Measurements from ENCODE around the gene NRF1. TPM values are rescaled to one million over a fixed set of nuclear protein-coding genes. Genes with fewer than 3 reads are reported as not detected.
A peak's percentile ranks its signal among the peaks of the same experiment; 100 is the strongest.

NRF1 gene
- total and polyA plus RNA-seq, 4 experiments from 2014 or later: 22.8 to 40.0 (median 30.8) TPM

- Histone ChIP-seq H3K4me3 (ENCODE audit: low read length in 2 of 2) (no peak overlapping the region), H3K27ac (ENCODE audit: low read depth, low read length) (no peak overlapping the region), H3K27me3 (ENCODE audit: insufficient read depth, low read length) (no peaks in the 10 kb centered on the region), H3K4me1 (ENCODE audit: insufficient read depth, low read length) (no peaks in the 10 kb centered on the region), H3K9me3 (ENCODE audit: control insufficient read depth in 1 of 2, low read length in 2 of 2) (no peaks in the 10 kb centered on the region), H3K36me3 (ENCODE audit: insufficient read depth, low read length) (no peaks in the 10 kb centered on the region)
- intact Hi-C loops (cut with micrococcal nuclease): loop anchor here (2.0 kb wide), 1 partner anchor 278 kb away; no protein-coding TSS in a partner anchor
- no peaks in the 10 kb centered on the region for H3K27me3 Mint-ChIP-seq
- POLR2A ChIA-PET (ENCODE audit: partially characterized antibody): no interaction called here
- DNase-seq: peak in 1 of 5 donors; percentile 16
- CTCF ChIA-PET (ENCODE audit: partially characterized antibody): interaction anchor here (0.7 to 1.1 kb wide), 2 partner anchors 180 to 268 kb away, joined by 3 to 4 read pairs; no protein-coding TSS in a partner anchor
- H3K9me3 Mint-ChIP-seq: peaks cover 0 to 2% (median 0%) of the 10 kb centered on the region in 8 donors
- no peak overlapping the region for H3K27ac Mint-ChIP-seq
- H3K36me3 Mint-ChIP-seq: peaks cover 11 to 18% of the 10 kb centered on the region in 2 donors
- no peak overlapping the region for H3K4me3 Mint-ChIP-seq
- peaks cover 19 to 33% (median 20%) of the 10 kb centered on the region in 4 donors for H3K4me1 Mint-ChIP-seq
These were observed 33.2 kb downstream of the NRF1 start for GRCh38 chr7:129644634-129645230.

GRCh38 chr7:129646369-129647021 lies 35.0 kb downstream of the NRF1 start:
- CTCF ChIA-PET (ENCODE audit: partially characterized antibody): interaction anchor here (0.6 to 2.4 kb wide), 5 partner anchors 9 to 278 kb away, joined by 3 to 12 read pairs (median 6); no protein-coding TSS in a partner anchor
- peaks cover 20 to 35% (median 22%) of the 10 kb centered on the region in 4 donors for H3K4me1 Mint-ChIP-seq

GRCh38 chr7:129649128-129649690 lies 37.7 kb downstream of the NRF1 start:
- no peaks in the 10 kb centered on the region for H3K27me3 ChIP-seq (ENCODE audit: insufficient read depth, low read length)
- H3K36me3 ChIP-seq (ENCODE audit: insufficient read depth, low read length): no peaks in the 10 kb centered on the region
- Mint-ChIP-seq H3K27ac (peak overlapping the region in 1 of 7 donors; percentile 5), H3K27me3 (no peaks in the 10 kb centered on the region), H3K9me3 (no peaks in the 10 kb centered on the region), H3K36me3 (peaks cover 21 to 22% of the 10 kb centered on the region in 2 donors), H3K4me1 (peaks cover 20 to 38% (median 30%) of the 10 kb centered on the region in 4 donors), H3K4me3 (no peak overlapping the region)
- no peak overlapping the region for H3K4me3 ChIP-seq (ENCODE audit: low read length in 2 of 2)
- intact Hi-C loops (cut with micrococcal nuclease): no loop called here
- CTCF ChIA-PET (ENCODE audit: partially characterized antibody): interaction anchor here (1.0 kb wide), 1 partner anchor 11 kb away, joined by 3 read pairs; no protein-coding TSS in a partner anchor
- POLR2A ChIA-PET (ENCODE audit: partially characterized antibody): interaction anchor here (0.7 kb wide), 1 partner anchor 810 kb away, joined by 3 read pairs; no protein-coding TSS in a partner anchor
- no peaks in the 10 kb centered on the region for H3K4me1 ChIP-seq (ENCODE audit: insufficient read depth, low read length)
- no peaks in the 10 kb centered on the region for H3K9me3 ChIP-seq (ENCODE audit: control insufficient read depth in 1 of 2, low read length in 2 of 2)
- no peak for DNase-seq
- no peak overlapping the region for H3K27ac ChIP-seq (ENCODE audit: low read depth, low read length)

More at GRCh38 chr7:129646369-129647021, 35.0 kb downstream of the NRF1 start:
- no peaks in the 10 kb centered on the region for H3K36me3 ChIP-seq (ENCODE audit: insufficient read depth, low read length)
- no peak overlapping the region for H3K4me3 ChIP-seq (ENCODE audit: low read length in 2 of 2)
- H3K27me3 ChIP-seq (ENCODE audit: insufficient read depth, low read length): no peaks in the 10 kb centered on the region
- no peak for DNase-seq
- Mint-ChIP-seq H3K27ac (no peak overlapping the region), H3K27me3 (no peaks in the 10 kb centered on the region), H3K9me3 (no peaks in the 10 kb centered on the region), H3K4me3 (no peak overlapping the region), H3K36me3 (peaks cover 11 to 20% of the 10 kb centered on the region in 2 donors)
- no peaks in the 10 kb centered on the region for H3K9me3 ChIP-seq (ENCODE audit: control insufficient read depth in 1 of 2, low read length in 2 of 2)
- no peaks in the 10 kb centered on the region for H3K4me1 ChIP-seq (ENCODE audit: insufficient read depth, low read length)
- intact Hi-C loops (cut with micrococcal nuclease): no loop called here
- POLR2A ChIA-PET (ENCODE audit: partially characterized antibody): interaction anchor here (1.1 kb wide), 1 partner anchor 35 kb away, joined by 3 read pairs; the partner anchor contains the start of gene NRF1
- H3K27ac ChIP-seq (ENCODE audit: low read depth, low read length): no peak overlapping the region

GRCh38 chr7:129650056-129650758 lies 38.7 kb downstream of the NRF1 start:
- no peaks in the 10 kb centered on the region for H3K4me1 ChIP-seq (ENCODE audit: insufficient read depth, low read length)
- H3K4me1 Mint-ChIP-seq: peaks cover 26 to 45% (median 38%) of the 10 kb centered on the region in 4 donors
- ChIA-PET POLR2A (ENCODE audit: partially characterized antibody) (no interaction called here), CTCF (ENCODE audit: partially characterized antibody) (interaction anchor here (0.7 to 0.8 kb wide), 2 partner anchors 9 to 178 kb away, joined by 3 read pairs; no protein-coding TSS in a partner anchor)
- no peaks in the 10 kb centered on the region for H3K27me3 Mint-ChIP-seq
- H3K4me3 Mint-ChIP-seq: no peak overlapping the region
- H3K4me3 ChIP-seq (ENCODE audit: low read length in 2 of 2): no peak overlapping the region
- peaks cover 22 to 25% of the 10 kb centered on the region in 2 donors for H3K36me3 Mint-ChIP-seq
- H3K27me3 ChIP-seq (ENCODE audit: insufficient read depth, low read length): no peaks in the 10 kb centered on the region
- no peaks in the 10 kb centered on the region for H3K9me3 Mint-ChIP-seq
- no peaks in the 10 kb centered on the region for H3K9me3 ChIP-seq (ENCODE audit: control insufficient read depth in 1 of 2, low read length in 2 of 2)
- peak overlapping the region in 1 of 7 donors; percentile 34 for H3K27ac Mint-ChIP-seq
- no peaks in the 10 kb centered on the region for H3K36me3 ChIP-seq (ENCODE audit: insufficient read depth, low read length)
- intact Hi-C loops (cut with micrococcal nuclease): no loop called here
- no peak for DNase-seq
- no peak overlapping the region for H3K27ac ChIP-seq (ENCODE audit: low read depth, low read length)

GRCh38 chr7:129652914-129653313 lies 41.4 kb downstream of the NRF1 start:
- Histone ChIP-seq H3K27ac (ENCODE audit: low read depth, low read length) (no peak overlapping the region), H3K27me3 (ENCODE audit: insufficient read depth, low read length) (no peaks in the 10 kb centered on the region), H3K9me3 (ENCODE audit: control insufficient read depth in 1 of 2, low read length in 2 of 2) (no peaks in the 10 kb centered on the region), H3K4me3 (ENCODE audit: low read length in 2 of 2) (no peak overlapping the region), H3K4me1 (ENCODE audit: insufficient read depth, low read length) (no peaks in the 10 kb centered on the region), H3K36me3 (ENCODE audit: insufficient read depth, low read length) (peaks cover 9% of the 10 kb centered on the region)
- intact Hi-C loops (cut with micrococcal nuclease): no loop called here
- H3K27ac Mint-ChIP-seq: no peak overlapping the region
- no peaks in the 10 kb centered on the region for H3K9me3 Mint-ChIP-seq
- H3K4me1 Mint-ChIP-seq: peaks cover 27 to 38% (median 33%) of the 10 kb centered on the region in 4 donors
- POLR2A ChIA-PET (ENCODE audit: partially characterized antibody): no interaction called here
- peaks cover 22 to 24% of the 10 kb centered on the region in 2 donors for H3K36me3 Mint-ChIP-seq
- DNase-seq: no peak
- no peaks in the 10 kb centered on the region for H3K27me3 Mint-ChIP-seq
- no peak overlapping the region for H3K4me3 Mint-ChIP-seq
- CTCF ChIA-PET (ENCODE audit: partially characterized antibody): interaction anchor here (1.4 kb wide), 1 partner anchor 285 kb away, joined by 3 read pairs; no protein-coding TSS in a partner anchor

GRCh38 chr7:129655811-129656210 lies 44.3 kb downstream of the NRF1 start:
- H3K4me1 Mint-ChIP-seq: peaks cover 17 to 21% (median 19%) of the 10 kb centered on the region in 4 donors
- POLR2A ChIA-PET (ENCODE audit: partially characterized antibody): no interaction called here
- no peaks in the 10 kb centered on the region for H3K27me3 Mint-ChIP-seq
- Histone ChIP-seq H3K4me3 (ENCODE audit: low read length in 2 of 2) (no peak overlapping the region), H3K36me3 (ENCODE audit: insufficient read depth, low read length) (peaks cover 22% of the 10 kb centered on the region), H3K27ac (ENCODE audit: low read depth, low read length) (no peak overlapping the region), H3K4me1 (ENCODE audit: insufficient read depth, low read length) (no peaks in the 10 kb centered on the region), H3K9me3 (ENCODE audit: control insufficient read depth in 1 of 2, low read length in 2 of 2) (no peaks in the 10 kb centered on the region), H3K27me3 (ENCODE audit: insufficient read depth, low read length) (no peaks in the 10 kb centered on the region)
- no peak overlapping the region for H3K4me3 Mint-ChIP-seq
- intact Hi-C loops (cut with micrococcal nuclease): no loop called here
- H3K9me3 Mint-ChIP-seq: peaks cover 0 to 5% (median 3%) of the 10 kb centered on the region in 8 donors
- H3K36me3 Mint-ChIP-seq: peaks cover 33 to 44% of the 10 kb centered on the region in 2 donors
- CTCF ChIA-PET (ENCODE audit: partially characterized antibody): interaction anchor here (0.7 kb wide), 1 partner anchor 45 kb away, joined by 3 read pairs; no protein-coding TSS in a partner anchor
- H3K27ac Mint-ChIP-seq: no peak overlapping the region
- no peak for DNase-seq
